Right cardiac atrium (tissue), 5 donors: Measurements from ENCODE around the gene FAM43A. TPM values are rescaled to one million over a fixed set of nuclear protein-coding genes. Genes with fewer than 3 reads are reported as not detected.

Source experiments
- ATAC-seq, 2 donors: fragments of 200-7000 bp; cut with Tn5 transposase; one replicate each; pipeline versions ENCODE4 v1.8.0 to v1.9.1; 2020; ENCODE audit warnings: moderate library complexity in 2 of 2, mild to moderate bottlenecking in 1 of 2
- DNase-seq, 3 donors: peaks; one replicate each; pipeline ENCODE4 v3.0.0-alpha.2; 2020
- H3K27ac ChIP-seq: one replicate; pipeline ENCODE4 v1.5.1; 2013; ENCODE audit warnings: mild to moderate bottlenecking, low read length, control low read depth, moderate library complexity
- H3K27me3 ChIP-seq: one replicate; pipeline ENCODE4 v1.6.1; 2013; ENCODE audit not compliant: control insufficient read depth, insufficient read depth
- H3K4me1 ChIP-seq: one replicate; pipeline ENCODE4 v1.6.1; 2013; ENCODE audit warnings: low read length; ENCODE audit not compliant: control insufficient read depth, insufficient read depth
- H3K4me3 ChIP-seq: one replicate; pipeline ENCODE4 v1.5.1; 2013; ENCODE audit warnings: low read length, control low read depth
- H3K9me3 ChIP-seq: one replicate; pipeline ENCODE4 v1.6.1; 2013; ENCODE audit warnings: low read length; ENCODE audit not compliant: control insufficient read depth
- WGBS: extraction: QIAGEN DNeasy Blood & Tissue Kit; methylation state at CpG from one replicate; pipeline ENCODE4 v1.1.7; 2013; 5-methylcytosine and 5-hydroxymethylcytosine counted together
- intact Hi-C, 4 donors: fragments of 100-400 bp; cut with DNase I; formaldehyde crosslinking; loops; one replicate each; pipeline versions ENCODE4 v1.11.0 to v1.14.0; 2022 to 2023
- long read RNA-seq, 4 donors: library from polyadenylated mRNA; unstranded; transcript quantifications; one replicate each; pipeline ENCODE4 v2.0.0, GENCODE V29; 2020 to 2021
- polyA plus RNA-seq: library from polyadenylated mRNA; stranded (reverse); fragments of 200-250 nt; gene quantifications from one replicate; pipeline ENCODE4 v1.2.3, GENCODE V29; 2013
- total RNA-seq, 4 donors: library from RNA; stranded (reverse); fragmentation: NEBNext Ultra II Directional; extraction: Animal tissue kit (Norgen Biotek cat#: 25700); gene quantifications; one replicate each; pipeline ENCODE4 v1.2.1, GENCODE V29; 2021
- donor health status: healthy with polysubstance abuse.
- donor health status: DM: no; HTN: yes; CAD: no.
- donor health status: DM: no; HTN: no; CAD: no.
- donor health status: DM: no; HTN: yes; CAD: no; lungs with severe emphysema.
- donor health status: DM: yes; HTN: yes; CAD: no.

FAM43A gene, protein sequence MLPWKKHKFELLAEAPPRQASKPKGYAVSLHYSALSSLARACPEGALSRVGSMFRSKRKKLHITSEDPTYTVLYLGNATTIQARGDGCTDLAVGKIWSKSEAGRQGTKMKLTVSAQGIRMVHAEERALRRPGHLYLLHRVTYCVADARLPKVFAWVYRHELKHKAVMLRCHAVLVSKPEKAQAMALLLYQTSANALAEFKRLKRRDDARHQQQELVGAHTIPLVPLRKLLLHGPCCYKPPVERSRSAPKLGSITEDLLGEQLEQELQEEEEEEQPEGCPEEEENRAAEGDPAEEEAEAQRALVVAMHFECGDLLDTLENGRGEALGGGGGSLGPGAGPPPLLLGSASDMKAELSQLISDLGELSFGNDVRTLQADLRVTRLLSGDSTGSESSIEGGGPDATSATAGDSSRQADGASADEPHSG
- total RNA-seq (1 to 10 TPM; 4.5 to 8.6 (median 6.5) TPM), polyA plus RNA-seq (8.8 TPM)
- long read RNA-seq, donor 1, transcript FAM43A-201 (1 exons, 2,494 nt), result major isoform, 20 of 21 reads
- long read RNA-seq, donor 1, partial matches to known transcripts, result 0 of 21 reads
- long read RNA-seq, donor 1, other reads (novel, unspliced or antisense), result 1 of 21 reads
- long read RNA-seq, donor 2, transcript FAM43A-201 (1 exons, 2,494 nt), result major isoform, 6 of 6 reads
- long read RNA-seq, donor 2, partial matches to known transcripts, result 0 of 6 reads
- long read RNA-seq, donor 2, other reads (novel, unspliced or antisense), result 0 of 6 reads
- long read RNA-seq, donor 3, transcript FAM43A-201 (1 exons, 2,494 nt), result major isoform, 5 of 5 reads
- long read RNA-seq, donor 3, partial matches to known transcripts, result 0 of 5 reads
- long read RNA-seq, donor 3, other reads (novel, unspliced or antisense), result 0 of 5 reads
- long read RNA-seq, donor 4, transcript FAM43A-201 (1 exons, 2,494 nt), result major isoform, 7 of 8 reads
- long read RNA-seq, donor 4, partial matches to known transcripts, result 0 of 8 reads
- long read RNA-seq, donor 4, other reads (novel, unspliced or antisense), result 1 of 8 reads

DNA sequence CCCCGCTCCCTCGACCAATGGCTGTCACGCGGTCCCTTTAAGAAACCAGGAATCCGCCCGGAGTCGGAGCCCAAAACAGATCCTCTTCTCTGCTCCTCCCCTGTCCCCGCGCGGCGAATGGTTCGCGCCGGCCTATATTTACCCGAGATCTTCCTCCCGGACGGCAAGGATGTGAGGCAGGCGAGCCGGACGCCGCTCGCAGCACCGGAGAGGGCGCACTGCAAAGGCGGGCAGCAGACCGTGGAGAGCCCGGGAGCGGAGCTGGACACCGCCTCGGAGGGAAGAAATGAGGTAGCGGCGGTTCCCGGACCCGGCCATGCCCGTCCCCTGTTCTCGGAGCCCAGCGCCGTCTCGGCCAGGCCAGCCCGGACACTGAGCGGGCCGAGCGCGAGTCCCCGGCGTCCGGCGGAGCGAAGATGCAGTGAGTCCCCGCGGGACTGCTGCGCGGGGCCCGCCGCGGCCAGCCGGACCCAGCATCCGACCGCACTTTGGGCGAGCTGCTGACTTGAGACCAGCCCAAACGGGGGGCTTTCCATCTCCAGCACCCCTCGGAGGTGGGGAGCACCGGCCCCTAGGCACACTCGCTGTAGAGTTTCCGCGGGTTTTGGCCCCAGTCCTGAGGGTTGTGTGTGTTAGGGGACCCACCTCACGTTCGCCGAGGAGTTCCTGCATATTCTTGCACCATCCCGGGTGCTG, at the start of gene FAM43A:
FAM43A (plus strand) TSS at position 166 of the 696 bp plus-strand sequence. CDS start 944 bp downstream, outside the sequence.
- intact Hi-C loops, result loop anchor here in 3 of 4 donors (2.0 to 10.0 kb wide), 6 partner anchors 89 to 576 kb away; no protein-coding TSS in a partner anchor
- ATAC-seq (peak; percentile 88 to 91), DNase-seq (peak; percentile 94 to 97 (median 97))
- peak within 1 kb of the TSS; percentile 73 for H3K4me3 ChIP-seq
- no peaks in the 10 kb centered on the region for H3K27me3 ChIP-seq
- H3K27ac ChIP-seq, result peak within 1 kb of the TSS; percentile 89
- H3K4me1 ChIP-seq, result no peaks in the 10 kb centered on the region
- no peaks in the 10 kb centered on the region for H3K9me3 ChIP-seq
- WGBS, result under 1% methylated on average over 70 of the region's 70 CpGs

DNA sequence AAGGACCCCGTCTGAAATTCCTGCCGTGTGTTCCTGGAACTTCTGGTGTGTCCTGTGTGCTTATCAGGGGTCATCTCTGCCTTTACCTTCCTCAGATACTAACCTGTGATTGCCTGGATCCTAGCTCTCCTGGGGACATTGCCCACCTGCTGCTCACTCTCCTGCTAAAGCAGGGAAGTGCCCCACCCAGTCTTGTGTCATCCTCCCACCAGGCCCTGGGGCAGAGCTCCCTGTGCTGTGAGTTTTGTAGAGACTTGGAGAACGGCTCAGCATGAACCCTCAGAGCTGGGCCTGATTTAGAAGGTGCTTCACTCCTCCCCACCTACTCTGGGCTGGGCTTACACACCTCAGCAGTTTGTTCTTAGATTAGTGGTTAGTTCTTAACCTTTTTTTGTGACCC, 48.6 kb upstream of the FAM43A start:
- H3K4me1 ChIP-seq, result peaks cover 4% of the 10 kb centered on the region
- ATAC-seq, result no peak
- intact Hi-C loops, result no loop called here
- H3K9me3 ChIP-seq, result no peaks in the 10 kb centered on the region
- no peak for DNase-seq
- H3K4me3 ChIP-seq, result no peak overlapping the region
- 55% methylated on average over 3 of the region's 3 CpGs for WGBS
- no peak overlapping the region for H3K27ac ChIP-seq
- H3K27me3 ChIP-seq, result no peaks in the 10 kb centered on the region

DNA sequence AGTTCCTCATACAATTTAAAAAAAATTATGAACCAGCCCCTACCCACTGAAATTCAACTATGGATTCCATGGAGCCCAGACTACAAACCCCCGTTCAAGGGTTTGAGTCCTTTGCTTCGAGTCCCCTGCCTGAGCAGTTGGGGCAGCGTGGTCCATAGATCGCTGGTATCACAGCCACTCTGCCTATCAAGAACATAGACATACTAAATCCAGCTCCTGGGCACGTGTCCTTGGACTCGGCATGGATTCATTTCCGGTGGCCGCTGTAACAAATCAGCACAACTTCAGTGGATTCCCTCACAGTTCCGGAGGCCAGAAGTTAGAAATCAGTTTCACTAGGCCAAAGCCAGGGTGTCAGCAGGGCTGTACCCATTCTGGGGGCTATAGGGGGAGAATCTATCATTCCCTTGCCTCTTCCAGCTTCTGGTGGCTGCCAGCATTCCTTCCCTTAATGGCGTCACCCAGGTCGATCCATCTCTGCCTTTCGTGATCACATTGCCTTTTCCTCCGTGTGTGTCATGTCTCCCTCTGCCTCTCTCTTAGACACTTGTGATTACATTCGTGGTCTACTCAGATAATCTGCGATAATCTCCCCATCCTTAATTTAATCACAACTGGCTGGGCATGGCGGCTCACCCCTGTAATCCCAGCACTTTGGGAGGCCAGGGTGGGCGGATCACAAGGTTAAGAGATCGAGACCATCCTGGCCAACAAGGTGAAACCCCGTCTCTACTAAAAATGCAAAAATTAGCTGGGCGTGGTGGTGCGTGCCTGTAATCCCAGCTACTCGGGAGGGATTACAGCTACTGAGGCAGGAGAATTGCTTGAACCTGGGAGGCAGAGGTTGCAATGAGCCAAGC, 47.9 kb upstream of the FAM43A start:
- Histone ChIP-seq H3K4me3 (no peak overlapping the region), H3K27ac (no peak overlapping the region), H3K4me1 (peaks cover 4% of the 10 kb centered on the region), H3K9me3 (no peaks in the 10 kb centered on the region), H3K27me3 (no peaks in the 10 kb centered on the region)
- intact Hi-C loops, result no loop called here
- DNase-seq (no peak), ATAC-seq (no peak)
- WGBS, result 91% methylated on average over 22 of the region's 22 CpGs

DNA sequence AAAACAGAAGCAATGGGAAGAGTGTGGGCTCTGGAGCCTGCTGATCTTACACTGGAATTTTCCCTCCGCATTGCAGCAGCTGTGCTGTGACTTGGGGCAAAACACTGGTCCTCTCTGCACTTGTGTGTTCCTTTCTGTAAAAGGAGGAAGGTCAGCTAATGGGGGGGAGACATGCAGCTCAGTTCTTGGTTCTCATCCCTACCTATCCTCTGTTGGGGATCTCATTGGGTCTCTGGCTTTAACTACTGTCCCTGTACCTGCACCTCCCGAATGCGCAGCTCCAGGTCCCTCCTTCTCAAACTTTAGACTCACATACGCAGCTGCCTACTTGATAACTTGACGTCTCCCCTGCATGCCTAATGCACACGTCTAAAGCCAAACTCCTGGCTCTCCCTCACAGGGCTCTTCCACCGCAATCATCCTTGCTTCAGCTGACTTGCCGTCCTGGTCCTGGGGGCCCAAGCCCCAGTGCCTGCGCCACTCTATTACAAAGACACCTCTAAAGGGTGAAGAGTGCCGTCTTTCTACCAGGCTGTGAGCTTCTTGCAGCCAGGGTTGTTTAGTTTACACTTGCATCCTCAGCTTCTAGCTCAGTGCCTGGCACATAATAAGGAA, 46.6 kb upstream of the FAM43A start:
- 92% methylated on average over 10 of the region's 10 CpGs for WGBS
- no peak for DNase-seq
- Histone ChIP-seq H3K27me3 (no peaks in the 10 kb centered on the region), H3K4me1 (peaks cover 4% of the 10 kb centered on the region), H3K27ac (no peak overlapping the region), H3K4me3 (no peak overlapping the region), H3K9me3 (no peaks in the 10 kb centered on the region)
- no peak for ATAC-seq
- intact Hi-C loops, result no loop called here

DNA sequence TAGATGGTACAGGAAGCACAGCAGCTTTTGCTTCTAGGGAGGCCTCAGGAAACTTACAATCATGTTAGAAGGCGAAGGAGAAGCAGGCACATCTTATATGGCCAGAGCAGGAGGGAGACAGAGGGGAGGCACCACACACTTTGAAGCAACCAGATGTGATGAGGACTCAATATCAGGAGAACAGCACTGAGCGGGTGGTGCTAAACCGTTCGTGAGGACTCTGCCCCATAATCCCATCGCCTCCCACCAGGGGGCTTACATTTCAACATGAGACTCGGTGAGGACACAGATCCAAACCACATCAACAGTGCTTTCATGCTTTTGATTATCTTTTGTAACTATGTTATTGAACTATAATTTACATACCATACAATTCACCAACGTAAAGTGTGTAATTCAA, 44.9 kb upstream of the FAM43A start:
- no peak for DNase-seq
- Histone ChIP-seq H3K9me3 (no peaks in the 10 kb centered on the region), H3K27me3 (no peaks in the 10 kb centered on the region), H3K27ac (peak overlapping the region; percentile 78), H3K4me1 (peaks cover 4% of the 10 kb centered on the region), H3K4me3 (no peak overlapping the region)
- WGBS, result 81% methylated on average over 7 of the region's 7 CpGs
- intact Hi-C loops, result no loop called here
- peak in 1 of 2 donors; percentile 19 for ATAC-seq

DNA sequence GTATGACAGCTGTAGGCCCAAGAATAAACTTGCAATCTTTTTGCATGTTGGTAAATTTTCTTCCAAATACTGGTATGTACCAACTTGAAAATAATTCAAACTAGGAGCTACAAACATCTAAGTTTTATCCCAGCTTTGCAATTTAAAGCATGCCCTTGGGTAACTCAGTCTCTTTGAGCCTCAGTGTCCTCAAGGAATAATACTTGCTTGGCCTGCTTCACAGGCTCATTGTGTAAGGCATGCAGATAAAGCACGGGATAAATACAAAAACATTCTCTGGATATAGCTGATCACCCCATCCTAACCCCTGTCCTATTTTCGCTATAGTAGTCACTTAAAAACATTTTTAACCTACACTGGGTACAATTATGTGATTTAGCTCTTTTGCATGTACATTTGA, 42.9 kb upstream of the FAM43A start:
- Histone ChIP-seq H3K9me3 (no peaks in the 10 kb centered on the region), H3K4me3 (no peak overlapping the region), H3K4me1 (peaks cover 2% of the 10 kb centered on the region), H3K27me3 (no peaks in the 10 kb centered on the region), H3K27ac (no peak overlapping the region)
- DNase-seq, result no peak
- intact Hi-C loops, result no loop called here
- 76% methylated on average over 2 of the region's 2 CpGs for WGBS
- ATAC-seq, result no peak

DNA sequence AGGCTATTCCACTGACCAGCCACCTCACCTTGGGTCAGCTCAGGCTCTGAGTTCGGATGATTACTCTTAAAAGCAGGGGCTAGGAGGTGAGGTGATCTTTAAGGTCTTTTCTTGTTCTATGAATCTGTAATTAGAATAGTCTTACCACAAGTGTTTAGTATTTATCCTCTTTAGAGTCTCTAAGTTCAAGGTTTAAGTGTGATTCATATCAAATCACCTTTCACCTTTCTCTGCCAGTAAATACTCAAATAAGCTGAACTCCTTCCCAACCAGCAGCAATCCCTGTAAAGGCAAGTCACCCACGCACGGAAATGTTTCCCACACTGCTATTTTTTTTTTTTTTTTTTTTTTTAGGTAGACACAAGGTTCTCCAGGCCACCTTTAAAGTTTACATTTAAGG, 37.9 kb upstream of the FAM43A start:
- Histone ChIP-seq H3K4me3 (no peak overlapping the region), H3K9me3 (no peaks in the 10 kb centered on the region), H3K27me3 (no peaks in the 10 kb centered on the region), H3K27ac (no peak overlapping the region), H3K4me1 (no peaks in the 10 kb centered on the region)
- ATAC-seq (no peak), DNase-seq (no peak)
- WGBS, result 77% methylated on average over 3 of the region's 3 CpGs
- intact Hi-C loops, result no loop called here

DNA sequence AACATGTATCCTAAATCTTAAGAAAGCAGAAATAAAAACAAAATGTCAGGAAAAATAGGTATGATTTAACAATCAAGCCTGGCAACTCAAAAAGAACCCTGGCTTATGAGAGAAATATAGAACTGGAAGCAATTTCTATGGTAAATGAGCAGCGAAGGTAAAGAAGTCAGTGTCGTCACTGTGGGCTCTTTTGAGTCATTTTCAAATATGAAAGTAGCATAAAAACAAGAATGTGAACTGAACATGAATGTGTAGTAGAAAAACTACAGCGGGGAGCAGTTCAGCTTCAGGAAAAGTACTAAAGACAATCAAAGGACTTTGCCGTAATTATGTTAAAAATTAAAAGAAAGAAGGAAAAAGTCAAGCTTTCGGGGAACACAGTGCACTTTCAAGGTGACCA, 31.2 kb upstream of the FAM43A start:
- no peak overlapping the region for H3K27ac ChIP-seq
- H3K9me3 ChIP-seq, result no peaks in the 10 kb centered on the region
- no peaks in the 10 kb centered on the region for H3K4me1 ChIP-seq
- intact Hi-C loops, result no loop called here
- no peaks in the 10 kb centered on the region for H3K27me3 ChIP-seq
- ATAC-seq (no peak), DNase-seq (no peak)
- WGBS, result 92% methylated on average over 5 of the region's 5 CpGs
- H3K4me3 ChIP-seq, result no peak overlapping the region

DNA sequence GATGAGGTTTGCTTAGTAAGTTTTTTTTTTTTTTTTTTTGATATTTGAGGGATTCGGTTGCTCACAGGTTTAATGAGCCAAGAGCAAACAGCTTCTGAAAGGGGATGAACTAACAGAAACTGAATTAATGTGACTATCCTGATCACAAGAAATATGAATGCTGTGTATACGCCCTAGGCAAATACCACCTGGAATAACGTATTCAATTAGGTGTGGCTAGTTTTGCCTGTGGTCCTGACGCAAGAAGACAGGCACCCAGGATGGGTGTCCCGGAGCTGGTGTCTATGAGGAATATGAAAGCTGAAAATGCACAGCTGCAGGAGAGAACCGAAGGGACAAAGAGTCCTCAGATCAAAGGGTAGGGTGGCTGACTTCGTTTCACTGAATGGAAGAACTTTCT, 28.2 kb upstream of the FAM43A start:
- no peak for DNase-seq
- H3K27ac ChIP-seq, result no peak overlapping the region
- H3K9me3 ChIP-seq, result no peaks in the 10 kb centered on the region
- 85% methylated on average over 7 of the region's 7 CpGs for WGBS
- intact Hi-C loops, result no loop called here
- no peak overlapping the region for H3K4me3 ChIP-seq
- ATAC-seq, result no peak
- no peaks in the 10 kb centered on the region for H3K4me1 ChIP-seq
- H3K27me3 ChIP-seq, result no peaks in the 10 kb centered on the region
